Fibroblast of gingiva (primary cell): ENCODE data around the gene SPATA31D3.
"Not testable (repeated sequence)": the region's sequence is repeated elsewhere in the genome, so short reads cannot be mapped to it uniquely, and the experiment has no call there.

Source experiments
- DNase-seq: peaks from one replicate; pipeline ENCODE4 v3.0.0-alpha.2; 2011; ENCODE audit warnings: low read depth

Gene SPATA31D3

GRCh38 chr9:81943393-81943792 is at the start of gene SPATA31D3:
SPATA31D3 (plus strand) TSS chr9:81943500; CDS start chr9:81943586, 86 bp downstream.
- not testable (repeated sequence) for DNase-seq

- DNase-seq, result no peak
Observed at GRCh38 chr9:81893929-81894328, 49.4 kb upstream of the SPATA31D3 start.

- DNase-seq, result no peak
Observed at GRCh38 chr9:81894891-81895290, 48.4 kb upstream of the SPATA31D3 start.

- no peak for DNase-seq
Observed at GRCh38 chr9:81896070-81896469, 47.2 kb upstream of the SPATA31D3 start.

GRCh38 chr9:81898851-81899250 is 44.4 kb upstream of the SPATA31D3 start:
- DNase-seq, result peak; percentile 26

- DNase-seq, result peak; percentile 48
Observed at GRCh38 chr9:81902196-81902595, 41.1 kb upstream of the SPATA31D3 start.

- no peak for DNase-seq
Observed at GRCh38 chr9:81902626-81903025, 40.7 kb upstream of the SPATA31D3 start.

GRCh38 chr9:81906671-81907070 is 36.6 kb upstream of the SPATA31D3 start:
- peak; percentile 56 for DNase-seq

GRCh38 chr9:81912135-81912534 is 31.2 kb upstream of the SPATA31D3 start:
- DNase-seq, result no peak

GRCh38 chr9:81915801-81916505 is 27.3 kb upstream of the SPATA31D3 start:
- no peak for DNase-seq

- not testable (repeated sequence) for DNase-seq
Observed at GRCh38 chr9:81918507-81918906, 24.8 kb upstream of the SPATA31D3 start.

- not testable (repeated sequence) for DNase-seq
Observed at GRCh38 chr9:81928305-81928704, 15.0 kb upstream of the SPATA31D3 start, which contains the start of gene SPATA31D4. SPATA31D4 (plus strand) TSS chr9:81928428; CDS start chr9:81928514, 86 bp downstream.

GRCh38 chr9:81930147-81930546 is 13.2 kb upstream of the SPATA31D3 start:
- not testable (repeated sequence) for DNase-seq

GRCh38 chr9:81933547-81933946 is 9.8 kb upstream of the SPATA31D3 start:
- not testable (repeated sequence) for DNase-seq

- not testable (repeated sequence) for DNase-seq
Observed at GRCh38 chr9:81948650-81949049, 5.3 kb downstream of the SPATA31D3 start.

- DNase-seq, result no peak
Observed at GRCh38 chr9:81953096-81953495, 9.8 kb downstream of the SPATA31D3 start.

- no peak for DNase-seq
Observed at GRCh38 chr9:81955625-81956024, 12.3 kb downstream of the SPATA31D3 start.

- DNase-seq, result peak; percentile 92
Observed at GRCh38 chr9:81964218-81965171, 21.2 kb downstream of the SPATA31D3 start.

- DNase-seq, result no peak
Observed at GRCh38 chr9:81968026-81968425, 24.7 kb downstream of the SPATA31D3 start.

GRCh38 chr9:81969971-81970370 is 26.7 kb downstream of the SPATA31D3 start:
- DNase-seq, result peak; percentile 14

- no peak for DNase-seq
Observed at GRCh38 chr9:81971727-81972126, 28.4 kb downstream of the SPATA31D3 start.

- DNase-seq, result no peak
Observed at GRCh38 chr9:81974764-81975163, 31.5 kb downstream of the SPATA31D3 start.

GRCh38 chr9:81976351-81976750 is 33.1 kb downstream of the SPATA31D3 start:
- DNase-seq, result no peak
